Activated naive CD8-positive, alpha-beta T cell treated with anti-CD3 and anti-CD28 coated beads, Interleukin-2, amount 50 U/mL, for 24 hours (primary cell): Measurements from ENCODE around the gene RPP40.
A peak's percentile ranks its signal among the peaks of the same experiment; 100 is the strongest.

Source experiments
- ATAC-seq: fragments of 150-1000 bp; cut with Tn5 transposase; one replicate; pipeline ENCODE4 v1.10.0; 2021
- DNase-seq: peaks from one replicate; pipeline ENCODE4 v3.0.0; 2021
- H3K27ac Mint-ChIP-seq: one replicate; pipeline ENCODE4 v1.8.0; 2021; ENCODE audit warnings: mild to moderate bottlenecking, mixed read lengths
- H3K27me3 Mint-ChIP-seq: one replicate; pipeline ENCODE4 v1.8.0; 2021; ENCODE audit warnings: mixed read lengths
- H3K36me3 Mint-ChIP-seq: one replicate; pipeline ENCODE4 v1.8.0; 2021; ENCODE audit warnings: low read depth, mixed read lengths
- H3K4me1 Mint-ChIP-seq: one replicate; pipeline ENCODE4 v1.8.0; 2021; ENCODE audit warnings: mixed read lengths
- H3K4me3 Mint-ChIP-seq: one replicate; pipeline ENCODE4 v1.8.0; 2021; ENCODE audit warnings: mild to moderate bottlenecking, moderate library complexity, mixed read lengths
- H3K9me3 Mint-ChIP-seq: one replicate; pipeline ENCODE4 v1.8.0; 2021; ENCODE audit warnings: mixed read lengths

Gene RPP40

DNA sequence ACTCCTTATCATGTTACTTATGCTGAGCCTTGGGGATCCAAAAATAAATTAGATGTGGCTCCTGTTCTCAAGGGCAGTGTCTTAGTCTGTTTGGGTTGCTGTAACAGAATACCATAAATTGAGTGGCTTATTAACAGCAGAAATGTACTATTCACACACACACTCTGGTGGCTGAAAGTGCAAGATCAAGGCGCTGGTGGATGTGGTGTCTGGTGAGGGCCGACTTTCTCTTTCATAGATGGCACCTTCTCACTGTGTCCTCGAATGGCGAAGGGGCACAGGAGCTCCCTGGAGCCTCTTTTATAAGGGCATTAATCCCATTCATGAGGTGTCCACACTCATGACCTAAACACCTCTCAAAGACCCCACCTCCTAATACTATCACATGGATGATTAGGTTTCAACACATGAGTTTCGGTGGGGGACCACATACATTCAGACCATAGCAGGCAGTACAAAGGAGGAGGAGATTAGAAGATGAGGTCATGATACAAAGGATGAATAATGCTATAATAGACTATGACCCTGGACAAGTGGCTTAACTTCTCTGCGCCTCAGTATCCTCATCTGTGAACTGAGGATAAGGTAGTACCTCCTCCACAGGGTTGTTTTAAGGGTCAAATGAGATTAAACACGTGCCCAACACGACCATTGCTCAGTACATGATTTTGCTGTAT is 34.1 kb downstream of the RPP40 start:
- Mint-ChIP-seq H3K4me3 (no peak overlapping the region), H3K9me3 (no peaks in the 10 kb centered on the region), H3K27ac (no peak overlapping the region), H3K4me1 (no peaks in the 10 kb centered on the region), H3K36me3 (no peaks in the 10 kb centered on the region), H3K27me3 (peaks cover 3% of the 10 kb centered on the region)
- DNase-seq (no peak), ATAC-seq (no peak)

DNA sequence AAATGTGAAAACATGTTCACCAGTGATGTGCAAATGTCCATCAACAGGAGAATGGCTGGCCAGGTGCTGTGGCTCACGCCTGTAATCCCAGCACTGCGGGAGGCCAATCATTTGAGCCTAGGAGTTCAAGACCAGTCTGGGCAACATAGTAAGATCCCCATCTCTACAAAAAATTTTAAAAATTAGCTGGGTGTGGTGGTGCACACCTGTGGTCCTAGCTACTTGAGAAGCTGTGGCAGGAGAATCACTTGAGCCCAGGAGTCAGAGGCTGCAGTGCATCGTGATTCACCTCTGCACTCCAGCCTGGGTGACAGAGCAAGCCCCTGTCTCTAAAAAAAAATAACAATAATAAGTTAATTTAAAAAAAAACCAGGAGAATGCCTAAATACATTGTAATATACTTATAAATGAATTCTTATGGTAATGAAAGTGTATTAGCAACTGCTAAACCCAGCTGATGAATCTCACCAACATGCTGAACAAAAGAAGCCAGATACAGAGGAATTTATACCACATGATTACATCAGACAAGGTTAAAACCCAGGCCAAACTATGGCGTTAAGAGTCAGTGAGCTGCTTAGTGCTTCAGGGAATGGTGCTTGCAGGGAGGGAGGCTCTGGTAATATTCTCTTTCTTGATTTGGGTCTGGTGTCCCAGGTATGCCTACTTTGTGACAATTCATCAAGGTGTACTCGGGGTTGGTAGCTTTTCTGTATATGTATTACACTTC is 36.4 kb downstream of the RPP40 start:
- Mint-ChIP-seq H3K27ac (no peak overlapping the region), H3K4me1 (no peaks in the 10 kb centered on the region), H3K36me3 (no peaks in the 10 kb centered on the region), H3K9me3 (no peaks in the 10 kb centered on the region), H3K27me3 (peaks cover 2% of the 10 kb centered on the region), H3K4me3 (no peak overlapping the region)
- ATAC-seq (no peak), DNase-seq (no peak)

DNA sequence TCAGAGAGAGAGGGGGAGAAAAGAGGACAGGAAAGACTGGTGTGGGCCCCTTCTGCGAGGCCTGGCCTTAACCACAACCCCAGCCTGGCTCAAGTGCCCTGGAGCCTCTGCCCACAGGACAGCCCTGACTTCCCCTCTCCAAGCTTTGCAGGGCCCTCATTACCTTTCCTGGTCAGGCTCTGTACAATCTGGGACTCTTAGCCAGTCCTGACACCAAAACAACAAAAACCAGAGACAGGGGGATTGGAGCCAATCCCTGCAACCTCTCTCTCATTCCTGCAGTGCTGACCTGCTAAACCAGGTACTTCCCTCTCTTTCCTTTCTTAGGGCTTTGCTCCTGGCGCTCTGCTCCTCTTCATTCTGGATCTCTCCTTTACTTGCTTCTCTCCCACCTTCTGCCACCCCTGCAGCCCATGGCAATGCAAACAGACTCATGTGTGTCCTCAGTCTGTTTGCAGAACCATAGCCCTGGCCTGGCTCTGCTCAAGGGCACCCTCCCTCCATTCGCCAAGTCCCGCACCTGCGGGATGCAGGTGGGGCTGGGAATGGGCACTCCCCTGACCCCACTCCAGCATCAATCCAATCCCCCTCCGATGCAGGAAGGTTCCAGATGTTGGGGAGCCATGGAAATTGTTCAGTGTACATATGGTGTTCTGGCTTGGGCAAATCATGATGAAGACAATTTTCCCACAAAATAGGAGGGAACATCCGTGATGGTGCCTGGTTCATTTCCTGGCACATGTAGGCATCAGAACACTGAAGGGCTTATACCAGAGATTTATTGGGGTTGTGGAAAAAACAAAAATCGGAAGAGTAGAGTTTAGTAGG is 38.1 kb downstream of the RPP40 start:
- DNase-seq, result no peak
- no peak for ATAC-seq
- peak overlapping the region; percentile 28 for H3K27ac Mint-ChIP-seq

DNA sequence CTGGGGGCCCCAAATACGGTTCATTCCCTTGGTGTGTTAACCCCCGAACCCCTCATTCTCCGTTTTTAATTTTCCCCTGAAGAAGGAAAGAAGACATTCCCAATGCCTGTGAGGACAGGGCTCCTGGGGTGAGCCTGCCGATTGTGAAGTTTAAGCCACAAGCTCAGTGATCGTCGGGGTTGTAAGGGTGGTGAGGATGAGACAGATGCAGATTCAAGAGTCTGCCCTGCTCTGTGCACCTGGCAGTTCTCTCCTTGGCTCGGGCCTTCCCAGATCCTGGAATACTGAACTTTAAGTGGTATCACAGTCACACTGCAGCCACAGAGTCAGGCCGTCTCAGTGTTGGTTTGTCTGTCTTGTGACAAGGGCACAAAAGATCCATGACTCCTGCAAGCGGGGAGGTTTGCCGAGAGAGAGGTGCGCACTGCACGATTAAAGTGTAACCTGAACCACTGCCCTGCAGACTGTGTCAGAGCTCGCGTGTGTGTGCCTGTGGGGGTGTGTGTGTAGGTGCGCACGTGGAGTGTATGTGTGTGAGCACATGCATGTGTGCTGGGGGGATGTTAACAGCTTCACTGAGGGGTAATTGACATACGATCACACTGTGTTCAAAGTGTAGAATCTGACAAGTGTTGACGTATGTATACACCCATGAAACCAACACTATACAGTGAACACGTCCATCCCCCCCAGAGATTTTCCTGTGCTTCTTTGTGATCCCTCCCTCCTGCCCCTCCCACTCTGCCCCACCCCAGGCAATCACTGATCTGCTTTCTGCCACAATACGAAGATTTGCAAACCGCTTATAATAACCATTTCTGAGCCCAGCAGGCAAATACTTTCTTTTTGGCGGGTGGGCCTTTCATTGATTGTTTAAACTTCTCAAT is 38.9 kb downstream of the RPP40 start:
- H3K4me1 Mint-ChIP-seq, result no peaks in the 10 kb centered on the region
- peaks cover under 1% of the 10 kb centered on the region for H3K27me3 Mint-ChIP-seq
- no peaks in the 10 kb centered on the region for H3K36me3 Mint-ChIP-seq
- ATAC-seq (no peak), DNase-seq (no peak)
- no peak overlapping the region for H3K4me3 Mint-ChIP-seq
- H3K27ac Mint-ChIP-seq, result no peak overlapping the region
- peaks cover 5% of the 10 kb centered on the region for H3K9me3 Mint-ChIP-seq

More for the DNA sequence above, 38.1 kb downstream of the RPP40 start:
- H3K4me1 Mint-ChIP-seq, result no peaks in the 10 kb centered on the region
- no peak overlapping the region for H3K4me3 Mint-ChIP-seq
- no peaks in the 10 kb centered on the region for H3K36me3 Mint-ChIP-seq
- no peaks in the 10 kb centered on the region for H3K9me3 Mint-ChIP-seq
- no peaks in the 10 kb centered on the region for H3K27me3 Mint-ChIP-seq

DNA sequence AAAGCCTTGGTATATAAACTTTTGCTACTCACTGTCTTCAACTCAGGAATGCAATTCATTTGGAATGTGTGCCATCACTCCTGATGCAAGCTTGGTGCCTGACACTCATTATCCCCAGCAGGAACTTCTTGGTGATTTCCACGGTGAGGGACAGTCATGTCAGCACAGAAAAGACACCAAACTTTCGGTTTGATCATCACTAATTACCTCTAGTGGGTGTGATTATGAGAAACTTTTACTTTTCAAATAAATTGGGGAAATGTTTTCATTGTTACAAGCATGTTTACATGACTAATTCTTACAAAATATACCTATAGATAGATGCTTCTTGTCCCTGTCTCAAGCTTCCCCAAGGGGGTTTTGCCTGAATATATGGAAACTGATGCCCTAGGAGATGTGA is 40.9 kb downstream of the RPP40 start:
- Mint-ChIP-seq H3K4me3 (no peak overlapping the region), H3K36me3 (no peaks in the 10 kb centered on the region)
- no peak for ATAC-seq

DNA sequence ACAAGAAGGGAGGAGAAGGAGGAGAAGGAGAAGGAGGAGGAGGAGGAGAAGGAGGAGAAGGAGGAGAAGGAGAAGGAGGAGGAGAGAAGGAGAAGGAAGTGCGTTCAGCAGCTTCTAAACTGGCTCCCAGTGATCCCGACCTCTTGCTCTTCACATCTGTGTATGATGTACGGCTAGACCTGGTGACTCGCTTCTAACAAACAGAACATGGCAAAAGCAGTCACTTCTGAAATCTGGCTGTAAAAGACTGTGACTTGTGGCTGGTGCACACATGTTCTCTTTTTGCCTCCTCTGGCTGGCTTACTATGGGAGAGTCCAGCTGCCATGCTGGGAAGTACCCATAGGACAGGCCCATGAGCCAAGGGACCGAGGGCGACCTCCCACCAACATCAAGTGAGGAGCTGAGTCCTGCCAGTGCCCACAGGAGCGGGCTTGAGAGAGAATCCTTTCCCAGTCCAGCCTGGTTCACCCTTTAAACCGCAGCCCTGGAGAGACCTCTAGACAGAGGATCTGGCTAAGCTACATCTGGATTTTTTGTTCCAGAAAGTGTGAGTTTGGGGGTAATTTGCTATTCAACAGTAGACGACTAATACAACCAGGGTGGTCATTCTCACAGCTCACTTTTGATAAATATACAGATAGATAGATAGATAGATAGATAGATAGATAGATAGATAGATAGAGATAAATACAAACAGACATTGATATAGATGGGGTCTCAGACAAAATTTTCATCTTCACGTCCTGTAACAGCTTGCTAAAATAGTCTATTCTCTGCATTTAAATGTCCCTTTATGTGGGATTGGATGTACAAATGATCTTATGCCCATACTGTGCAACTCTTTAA is 42.3 kb downstream of the RPP40 start:
- H3K27me3 Mint-ChIP-seq, result peaks cover 2% of the 10 kb centered on the region
- no peaks in the 10 kb centered on the region for H3K4me1 Mint-ChIP-seq
- no peak overlapping the region for H3K4me3 Mint-ChIP-seq
- no peak overlapping the region for H3K27ac Mint-ChIP-seq
- ATAC-seq (no peak), DNase-seq (no peak)
- H3K9me3 Mint-ChIP-seq, result peaks cover 6% of the 10 kb centered on the region
- H3K36me3 Mint-ChIP-seq, result no peaks in the 10 kb centered on the region

More for the DNA sequence above, 40.9 kb downstream of the RPP40 start:
- Mint-ChIP-seq H3K4me1 (no peaks in the 10 kb centered on the region), H3K27ac (no peak overlapping the region), H3K9me3 (peaks cover 6% of the 10 kb centered on the region), H3K27me3 (peaks cover 2% of the 10 kb centered on the region)
- DNase-seq, result no peak

DNA sequence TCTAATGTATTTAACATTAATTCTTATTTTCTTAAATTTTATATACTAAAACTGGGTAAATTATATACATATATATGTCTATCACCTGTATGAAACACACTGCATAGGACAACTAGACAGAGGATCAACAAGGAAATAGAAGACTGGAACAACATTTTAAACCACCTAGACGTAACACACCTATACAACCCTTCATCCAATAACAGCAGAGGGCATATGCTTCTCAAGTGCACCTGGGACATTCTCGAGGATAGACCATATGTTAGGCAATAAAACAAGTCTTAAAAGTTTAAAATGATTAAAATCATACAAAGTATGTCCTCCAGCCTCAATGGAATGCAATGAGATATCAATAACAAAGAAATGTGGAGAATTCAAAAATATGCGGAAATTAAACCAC is 45.2 kb downstream of the RPP40 start:
- Mint-ChIP-seq H3K27ac (no peak overlapping the region), H3K9me3 (peaks cover 6% of the 10 kb centered on the region), H3K4me1 (no peaks in the 10 kb centered on the region), H3K36me3 (peaks cover 1% of the 10 kb centered on the region), H3K4me3 (no peak overlapping the region), H3K27me3 (peaks cover 2% of the 10 kb centered on the region)
- DNase-seq (no peak), ATAC-seq (no peak)

DNA sequence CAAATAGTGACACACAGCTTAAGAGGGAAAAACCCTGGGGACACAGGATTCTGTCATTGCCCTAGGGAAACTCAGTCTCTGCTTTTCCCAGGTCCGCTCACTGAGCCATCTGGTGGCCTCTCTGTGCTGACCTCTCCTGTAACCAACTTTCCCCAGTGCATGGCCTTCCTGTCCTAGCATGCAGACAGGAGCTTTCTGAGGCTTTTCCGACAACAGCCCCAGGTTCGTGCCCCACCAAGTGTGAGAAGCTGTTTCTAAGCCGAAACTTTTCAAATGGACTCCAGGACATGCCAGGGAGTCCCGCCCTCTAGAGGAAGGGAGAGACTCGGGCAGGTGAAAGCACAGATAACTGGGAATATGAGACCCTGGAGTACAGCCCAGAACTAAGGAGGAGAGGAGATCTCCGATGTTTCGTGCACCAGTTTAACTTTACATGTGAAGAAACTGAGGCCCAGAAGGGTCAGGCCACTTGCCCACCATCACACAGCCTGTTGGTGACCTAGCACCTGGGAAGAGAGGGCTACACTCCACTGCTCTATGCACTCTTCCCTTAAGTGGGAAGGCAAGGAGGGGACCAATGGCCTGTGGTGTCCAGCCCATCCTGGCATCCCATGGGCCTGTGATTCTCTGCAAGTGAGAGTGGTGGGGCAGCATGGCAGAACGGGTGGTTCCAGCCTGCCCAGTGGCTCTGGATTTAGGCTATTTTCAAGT is 46.2 kb downstream of the RPP40 start:
- ATAC-seq (no peak), DNase-seq (no peak)
- H3K36me3 Mint-ChIP-seq, result peaks cover 1% of the 10 kb centered on the region
- H3K27ac Mint-ChIP-seq, result no peak overlapping the region
- H3K9me3 Mint-ChIP-seq, result peaks cover 6% of the 10 kb centered on the region
- peaks cover 2% of the 10 kb centered on the region for H3K27me3 Mint-ChIP-seq
- H3K4me1 Mint-ChIP-seq, result no peaks in the 10 kb centered on the region
- no peak overlapping the region for H3K4me3 Mint-ChIP-seq

DNA sequence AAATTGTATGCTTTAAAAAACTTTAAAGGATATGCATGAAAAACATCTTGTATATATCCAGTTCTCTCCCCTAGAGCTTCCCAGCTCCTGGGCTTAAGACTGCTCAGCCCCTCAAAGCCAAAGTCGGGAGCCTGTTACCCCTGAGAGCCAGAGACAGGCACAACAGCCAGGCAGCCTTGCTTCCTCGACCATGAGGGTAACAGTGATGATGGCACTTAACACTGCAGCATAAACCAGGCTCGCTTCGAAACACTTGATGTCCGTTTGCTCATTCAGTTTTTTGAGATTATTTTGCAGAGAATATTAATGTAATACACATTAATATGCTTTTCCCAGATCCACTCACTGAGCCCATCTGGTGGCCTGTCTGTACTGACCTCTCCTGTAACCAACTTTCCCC is 47.2 kb downstream of the RPP40 start:
- peaks cover 2% of the 10 kb centered on the region for H3K27me3 Mint-ChIP-seq
- no peak overlapping the region for H3K27ac Mint-ChIP-seq
- ATAC-seq (no peak), DNase-seq (no peak)
- H3K36me3 Mint-ChIP-seq, result peaks cover 3% of the 10 kb centered on the region
- peaks cover 6% of the 10 kb centered on the region for H3K9me3 Mint-ChIP-seq
- no peak overlapping the region for H3K4me3 Mint-ChIP-seq
- H3K4me1 Mint-ChIP-seq, result no peaks in the 10 kb centered on the region

DNA sequence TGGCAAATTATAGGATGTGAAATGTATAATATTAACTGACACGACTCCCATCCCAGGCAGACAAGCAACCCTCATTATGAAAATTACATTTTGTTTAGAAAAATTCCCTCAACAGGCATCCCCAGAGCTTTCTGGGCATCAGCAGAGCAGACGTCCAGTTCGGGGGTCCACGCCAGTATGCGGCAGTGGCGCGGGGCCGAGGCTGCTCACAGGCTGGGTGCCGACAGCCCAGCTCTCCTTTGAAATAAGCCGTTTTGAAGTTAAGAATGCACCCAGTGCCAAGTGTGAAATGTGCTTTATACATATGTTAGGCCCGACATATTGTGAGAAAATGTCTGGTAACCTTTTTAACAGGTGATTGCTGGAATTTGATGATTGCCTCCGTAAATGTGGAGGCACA is 50.4 kb downstream of the RPP40 start:
- Mint-ChIP-seq H3K27me3 (no peaks in the 10 kb centered on the region), H3K4me3 (no peak overlapping the region), H3K4me1 (no peaks in the 10 kb centered on the region), H3K36me3 (peaks cover 14% of the 10 kb centered on the region), H3K27ac (no peak overlapping the region), H3K9me3 (no peaks in the 10 kb centered on the region)
- ATAC-seq (no peak), DNase-seq (no peak)

DNA sequence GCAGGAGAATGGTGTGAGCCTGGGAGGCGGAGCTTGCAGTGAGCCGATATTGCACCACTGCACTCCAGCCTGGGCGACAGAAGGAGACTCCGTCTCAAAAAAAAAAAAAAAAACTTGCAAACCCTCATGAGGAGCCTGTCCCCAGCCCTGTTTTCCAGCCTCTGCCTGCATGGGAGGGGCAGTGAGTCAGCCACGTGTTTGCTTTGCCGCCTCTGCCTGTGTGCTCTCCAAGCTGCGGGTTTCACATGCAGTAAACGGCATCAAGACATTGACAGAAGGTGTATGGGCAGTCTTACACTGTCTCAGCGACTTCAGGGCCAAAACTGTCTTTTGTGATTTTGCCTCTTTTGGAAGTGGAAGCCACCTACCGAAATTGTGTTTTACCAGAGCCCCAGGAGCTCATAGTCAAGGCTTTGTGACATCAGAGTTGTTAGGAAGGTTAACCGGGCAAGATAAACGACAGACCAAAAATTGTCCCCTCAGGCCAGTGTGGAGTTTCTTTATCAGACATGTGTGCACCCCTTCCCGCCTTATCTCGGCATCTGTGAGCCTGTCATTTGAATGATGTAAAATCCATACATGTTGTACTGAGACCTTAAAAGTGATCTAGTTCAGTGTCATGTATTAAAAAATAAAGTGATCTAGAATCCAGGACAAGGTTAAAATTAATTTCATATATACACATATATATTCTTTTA is 52.9 kb downstream of the RPP40 start:
- H3K4me1 Mint-ChIP-seq, result no peaks in the 10 kb centered on the region
- H3K9me3 Mint-ChIP-seq, result no peaks in the 10 kb centered on the region
- H3K36me3 Mint-ChIP-seq, result peaks cover 14% of the 10 kb centered on the region
- no peaks in the 10 kb centered on the region for H3K27me3 Mint-ChIP-seq
- no peak overlapping the region for H3K4me3 Mint-ChIP-seq
- H3K27ac Mint-ChIP-seq, result no peak overlapping the region
- DNase-seq (no peak), ATAC-seq (no peak)

DNA sequence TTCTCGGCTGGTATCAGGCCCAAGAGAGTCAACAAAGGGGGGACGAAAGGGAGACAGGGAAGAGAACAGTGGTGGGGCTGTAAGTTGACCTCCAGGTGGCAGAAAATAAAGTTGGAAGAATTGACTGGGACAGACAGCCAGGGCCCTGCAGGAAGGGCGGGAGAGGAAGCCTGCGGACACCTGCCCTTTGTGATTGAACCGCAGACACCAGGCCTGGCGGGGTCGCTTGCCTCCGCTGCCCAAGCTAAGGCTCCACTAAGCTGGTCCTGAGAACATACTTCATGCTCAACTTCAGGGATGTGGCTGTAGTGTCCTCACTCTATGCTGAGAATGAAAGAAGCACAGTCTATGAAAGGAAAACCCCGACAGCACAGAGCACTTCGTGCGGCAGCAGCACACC is 53.8 kb downstream of the RPP40 start:
- H3K27ac Mint-ChIP-seq, result peak overlapping the region; percentile 8
- no peak for DNase-seq
- ATAC-seq, result no peak
- peaks cover 15% of the 10 kb centered on the region for H3K36me3 Mint-ChIP-seq
- H3K9me3 Mint-ChIP-seq, result no peaks in the 10 kb centered on the region
- H3K4me1 Mint-ChIP-seq, result no peaks in the 10 kb centered on the region
- no peak overlapping the region for H3K4me3 Mint-ChIP-seq
- H3K27me3 Mint-ChIP-seq, result no peaks in the 10 kb centered on the region
